Neural progenitor cell (in vitro differentiated cells): Measurements from ENCODE around the gene ZFP1.

ENCODE experiments used
- CTCF ChIP-seq: fragments of 200-600 bp; sonication (generic); IDR thresholded peaks from 2 replicates; pipeline ENCODE4 v1.5.1; 2017; ENCODE audit warnings: antibody characterized with exemption, mild to moderate bottlenecking
- EZH2 ChIP-seq: fragments of 200-600 bp; sonication (generic); IDR thresholded peaks from 2 replicates; pipeline ENCODE4 v1.6.1; 2017; ENCODE audit warnings: antibody characterized with exemption, mild to moderate bottlenecking, moderate library complexity
- EZH2phosphoT487 ChIP-seq: fragments of 200-600 bp; sonication (generic); IDR thresholded peaks from 2 replicates; pipeline ENCODE4 v1.6.1; 2017; ENCODE audit warnings: antibody characterized with exemption

DNA sequence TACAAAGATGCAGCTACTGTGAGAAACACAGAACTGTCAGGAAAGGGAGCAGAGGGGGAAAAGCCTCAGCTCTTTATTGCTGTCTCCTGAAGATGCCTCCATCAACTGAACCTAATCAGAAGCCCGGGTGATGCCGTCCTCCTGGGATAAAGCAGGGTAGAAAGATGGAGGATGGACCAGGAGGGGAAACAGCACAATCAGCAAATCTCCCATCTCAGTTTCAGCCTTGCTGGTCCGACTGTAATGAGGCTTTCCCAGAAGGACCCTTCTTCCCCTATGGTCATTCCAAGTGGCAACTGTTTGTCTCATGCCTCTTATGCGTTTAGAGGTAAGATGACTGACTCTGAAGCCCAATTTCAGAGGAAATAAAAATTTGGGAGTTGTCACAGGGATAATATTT lies 24.3 kb downstream of the ZFP1 start:
- TF ChIP-seq CTCF, result no peak
- no peak for TF ChIP-seq EZH2
- TF ChIP-seq EZH2phosphoT487, result no peak
